G401.6 (cell line): ENCODE data around the gene FCMR.

Experiments used
- FAIRE-seq: peaks from 2 replicates; lab custom pipeline; 2012; peaks lifted over from hg19 to GRCh38; lab: Jason Lieb, UNC

Gene FCMR

GRCh38 chr1:206899717-206900116 is 22.0 kb downstream of the FCMR start:
- no peak for FAIRE-seq

- no peak for FAIRE-seq
Measured at GRCh38 chr1:206898915-206899431, 22.8 kb downstream of the FCMR start.

GRCh38 chr1:206898089-206898914 is 23.4 kb downstream of the FCMR start:
- no peak for FAIRE-seq

- FAIRE-seq: no peak
Measured at GRCh38 chr1:206897175-206897574, 24.6 kb downstream of the FCMR start, which contains the start of gene IL24. TSS of gene IL24 (plus strand) at chr1:206897443. CDS start at chr1:206897833, 390 bp downstream.

DNA sequence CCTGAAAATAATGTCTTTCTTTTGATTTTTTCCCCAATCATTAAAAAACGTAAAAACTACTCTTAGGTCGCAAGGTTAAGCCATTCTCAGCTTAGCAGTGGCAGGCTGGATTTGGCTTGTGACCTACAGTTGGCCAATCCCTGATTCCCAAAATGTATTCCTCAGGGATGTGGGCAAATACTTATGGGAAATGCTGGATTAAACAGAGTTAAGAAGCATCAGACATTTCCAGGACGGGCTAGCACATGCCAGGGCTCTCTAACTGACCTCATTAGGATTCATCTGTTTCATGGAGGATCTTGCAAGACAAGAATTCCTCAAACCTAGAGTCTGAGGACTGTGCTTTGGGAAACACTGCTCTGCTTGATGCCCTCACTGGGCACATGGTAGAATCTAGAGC is 25.5 kb downstream of the FCMR start:
- no peak for FAIRE-seq

DNA sequence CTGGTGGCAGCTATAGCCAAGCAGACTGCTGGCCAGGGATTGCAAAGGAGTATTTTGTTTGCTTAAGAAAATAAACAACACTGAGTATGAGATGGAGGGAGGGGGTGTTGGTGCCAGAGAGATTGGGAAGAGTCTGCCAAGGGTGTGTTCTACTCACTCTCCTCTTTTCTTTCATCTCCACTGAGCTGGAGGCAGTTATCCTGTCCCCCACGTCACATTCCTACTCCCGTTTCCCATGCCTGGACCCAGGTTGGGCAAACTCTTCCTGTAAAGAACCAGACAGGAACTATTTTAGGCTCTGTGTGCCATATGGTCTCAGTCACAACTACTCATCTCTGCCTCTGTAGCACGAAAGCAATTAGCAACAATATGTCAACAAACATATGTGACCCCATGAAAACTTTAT is 25.9 kb downstream of the FCMR start:
- no peak for FAIRE-seq

- no peak for FAIRE-seq
Measured at GRCh38 chr1:206895325-206895724, 26.4 kb downstream of the FCMR start.

DNA sequence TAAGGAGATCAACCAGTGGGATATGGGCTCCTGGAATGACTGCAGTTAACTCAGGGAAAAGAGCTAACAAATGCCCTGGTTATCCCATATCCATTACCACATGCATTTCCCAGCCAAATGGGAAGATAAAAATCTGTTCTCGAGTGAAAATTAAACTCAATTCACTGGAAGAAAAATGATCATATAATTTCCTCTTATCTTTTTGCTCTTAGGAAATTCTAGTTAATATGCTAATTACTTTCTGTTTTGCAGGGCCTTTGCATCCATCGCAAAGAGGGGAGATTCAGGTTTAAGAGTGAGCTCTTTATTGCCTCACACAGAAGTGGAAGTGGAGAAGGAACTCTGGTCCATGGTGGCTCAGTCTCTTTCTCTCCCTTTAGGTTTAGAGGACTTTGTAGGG is 28.4 kb downstream of the FCMR start:
- no peak for FAIRE-seq

DNA sequence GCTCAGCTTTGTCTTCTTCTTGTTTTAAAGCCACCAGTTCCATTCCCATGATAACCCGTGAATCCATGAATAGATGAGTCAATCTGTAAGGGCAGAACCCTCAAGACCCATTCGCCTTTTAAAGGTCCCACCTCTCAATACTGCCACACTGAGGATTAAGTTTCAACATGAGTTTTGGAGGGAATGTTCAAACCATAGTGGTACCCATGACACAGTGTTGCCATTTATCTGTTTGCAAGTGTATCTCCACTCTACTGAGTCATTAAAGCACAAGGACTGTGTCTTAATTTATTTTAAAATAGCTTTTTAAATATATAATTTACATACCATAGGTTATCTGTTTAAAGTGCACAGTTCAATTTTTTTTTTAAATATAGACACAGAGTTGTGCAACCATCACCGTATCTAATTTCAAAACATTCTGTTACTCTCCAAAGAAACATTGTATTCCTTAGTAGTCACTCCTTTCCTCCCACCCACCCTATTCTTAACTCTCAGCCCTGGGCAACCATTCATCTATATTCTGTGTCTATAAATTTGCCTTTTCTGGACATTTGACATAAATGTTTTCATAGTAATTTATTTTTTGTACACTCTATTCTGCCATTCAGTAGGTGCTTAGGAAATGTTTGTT is 29.3 kb downstream of the FCMR start:
- no peak for FAIRE-seq

DNA sequence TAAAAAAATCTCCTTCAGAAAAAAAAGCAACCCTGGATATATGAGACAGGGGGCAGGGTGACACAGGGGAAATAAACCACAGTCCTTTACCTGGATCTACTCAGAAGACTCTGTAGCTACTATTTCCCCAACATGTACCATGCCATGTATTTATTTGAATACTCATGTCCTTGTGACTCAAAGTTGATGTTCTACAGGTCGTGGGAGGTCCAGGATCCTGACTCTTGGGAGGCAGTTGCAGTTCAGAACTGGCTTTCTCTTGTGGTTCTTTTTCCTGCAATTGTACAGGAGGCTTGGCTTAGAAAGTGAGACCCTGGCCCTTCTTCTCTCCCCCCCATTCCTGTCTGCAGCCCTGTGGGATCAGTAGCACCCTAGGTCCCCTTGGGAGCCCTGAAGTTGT is 30.3 kb downstream of the FCMR start:
- no peak for FAIRE-seq

GRCh38 chr1:206890125-206891060 is 31.3 kb downstream of the FCMR start:
- no peak for FAIRE-seq

GRCh38 chr1:206887701-206888100 is 34.0 kb downstream of the FCMR start:
- no peak for FAIRE-seq

DNA sequence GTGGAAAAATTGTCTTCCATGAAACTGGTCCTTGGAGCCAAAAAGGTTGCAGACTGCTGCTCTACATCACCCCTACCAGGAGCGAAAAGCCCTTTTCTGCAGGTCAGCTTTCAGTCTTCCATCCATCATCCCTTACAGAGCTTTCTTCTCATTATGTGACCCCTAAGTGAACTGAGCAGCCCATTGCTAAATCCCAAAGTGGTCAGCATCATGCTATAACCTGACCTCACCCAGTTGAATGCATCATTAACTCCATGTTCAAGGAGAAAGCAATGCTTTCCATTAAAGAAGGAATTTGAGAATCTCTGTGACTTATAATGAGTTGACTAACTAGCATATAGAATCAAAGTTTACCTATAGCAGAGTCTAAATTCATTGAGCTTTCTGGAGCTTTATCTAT is 34.9 kb downstream of the FCMR start:
- no peak for FAIRE-seq

DNA sequence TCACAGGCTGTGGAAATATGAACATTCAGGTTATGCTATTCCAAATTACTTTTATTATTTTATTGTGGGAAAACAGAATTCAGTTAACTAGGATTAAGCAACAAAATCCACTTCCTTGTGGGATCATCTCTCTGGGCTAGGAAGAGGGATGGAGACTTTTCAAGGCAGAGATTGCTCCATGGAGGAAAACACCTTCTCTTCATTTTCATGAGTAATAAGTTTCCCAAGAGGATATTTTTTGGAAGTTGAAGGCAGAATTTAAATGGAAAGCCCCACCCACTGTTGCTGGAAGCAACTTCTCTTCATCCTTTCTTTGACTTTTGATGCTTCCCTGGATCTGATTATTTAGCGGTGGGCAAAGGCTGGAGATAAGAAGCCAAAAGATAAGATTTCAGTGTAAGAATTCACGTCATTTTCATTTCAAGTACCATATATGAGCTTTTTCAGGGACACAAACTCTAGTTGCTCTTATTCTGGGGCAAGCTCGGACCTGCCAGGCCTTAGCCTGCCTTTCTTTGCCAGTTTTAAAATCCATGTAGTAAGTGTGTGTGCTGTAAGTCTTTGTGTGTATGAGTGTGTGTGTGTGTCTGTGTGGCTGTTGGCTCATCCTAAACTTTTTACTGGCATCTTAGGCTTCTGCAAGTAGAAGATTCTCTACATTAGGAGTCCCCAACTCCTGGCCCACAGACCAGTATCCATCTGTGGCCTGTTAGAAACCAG is 36.2 kb downstream of the FCMR start:
- no peak for FAIRE-seq

GRCh38 chr1:206883876-206884275 is 37.9 kb downstream of the FCMR start:
- no peak for FAIRE-seq

DNA sequence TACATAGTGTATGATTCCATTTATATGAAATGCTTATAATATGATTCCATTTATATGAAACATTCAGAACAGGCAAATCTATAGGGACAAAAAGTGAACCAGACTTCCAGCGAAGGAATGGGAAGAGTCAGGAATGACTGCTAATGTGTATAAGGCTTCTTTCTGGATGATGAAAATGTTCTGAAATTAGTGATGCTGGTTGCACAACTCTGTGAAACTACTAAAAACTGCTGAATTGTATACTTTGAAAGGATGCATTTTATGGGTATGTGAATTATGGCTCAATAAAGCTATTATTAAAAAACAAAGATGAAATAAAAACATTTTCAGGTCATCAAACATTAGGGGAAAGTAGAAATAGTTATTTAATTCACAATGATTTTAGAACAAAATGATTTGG is 38.6 kb downstream of the FCMR start:
- no peak for FAIRE-seq

GRCh38 chr1:206882555-206882954 is 39.2 kb downstream of the FCMR start:
- FAIRE-seq: no peak

DNA sequence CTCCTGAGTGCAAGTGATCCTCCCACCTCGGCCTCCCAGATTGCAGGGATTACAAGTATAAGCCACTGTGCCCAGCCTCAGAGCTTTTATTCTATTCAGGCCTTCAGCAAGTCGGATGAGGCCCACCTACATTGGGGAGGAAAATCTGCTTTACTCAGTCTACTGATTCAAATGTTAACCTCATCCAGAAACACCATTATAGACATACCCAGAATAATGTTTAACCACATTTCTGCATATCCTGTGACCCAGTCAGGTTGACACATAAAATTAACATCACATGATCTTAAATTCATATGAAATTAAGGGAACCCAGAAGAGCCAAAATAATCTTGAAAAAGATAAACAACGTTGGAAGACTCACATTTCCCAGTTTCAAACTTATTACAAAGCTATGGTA is 41.4 kb downstream of the FCMR start:
- no peak for FAIRE-seq

GRCh38 chr1:206878456-206878855 is 43.3 kb downstream of the FCMR start:
- no peak for FAIRE-seq

- FAIRE-seq: no peak
Measured at GRCh38 chr1:206875752-206876377, 45.9 kb downstream of the FCMR start.

DNA sequence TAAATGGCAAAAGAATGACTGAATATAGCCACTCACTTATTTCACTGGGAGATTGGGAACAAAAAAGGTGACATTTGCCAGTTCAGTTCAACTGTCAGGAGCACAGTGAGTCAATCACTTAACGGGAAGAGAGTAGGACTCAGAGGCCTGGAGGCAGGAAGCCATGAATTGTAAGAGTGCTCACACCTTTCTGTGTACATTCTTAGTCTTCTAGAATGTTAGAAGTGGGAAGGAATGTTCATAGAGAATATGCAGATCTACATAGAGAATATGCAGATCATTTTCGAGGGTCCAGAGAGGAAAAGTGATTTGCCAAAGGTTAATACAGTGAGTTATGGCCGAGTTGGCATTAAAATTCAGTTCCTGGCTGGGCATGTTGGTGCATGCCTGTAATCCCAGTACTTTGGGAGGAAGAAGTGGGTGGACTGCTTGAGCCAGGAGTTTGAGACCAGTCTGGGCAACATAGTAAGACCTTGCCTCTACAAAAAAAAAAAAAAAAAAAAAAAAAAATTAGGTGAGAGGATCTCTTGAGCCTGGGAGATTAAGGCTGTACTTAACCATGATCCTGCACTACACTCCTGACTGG is 48.0 kb downstream of the FCMR start:
- no peak for FAIRE-seq
